HG03457 (cell line): Measurements from ENCODE around the gene LPIN1.

ENCODE experiments used
- ATAC-seq: cut with Tn5 transposase; IDR thresholded peaks from one replicate; pipeline ENCODE4 v1.9.1; 2021; ENCODE audit warnings: moderate number of reproducible peaks; ENCODE audit not compliant: unreplicated experiment

LPIN1 gene

DNA sequence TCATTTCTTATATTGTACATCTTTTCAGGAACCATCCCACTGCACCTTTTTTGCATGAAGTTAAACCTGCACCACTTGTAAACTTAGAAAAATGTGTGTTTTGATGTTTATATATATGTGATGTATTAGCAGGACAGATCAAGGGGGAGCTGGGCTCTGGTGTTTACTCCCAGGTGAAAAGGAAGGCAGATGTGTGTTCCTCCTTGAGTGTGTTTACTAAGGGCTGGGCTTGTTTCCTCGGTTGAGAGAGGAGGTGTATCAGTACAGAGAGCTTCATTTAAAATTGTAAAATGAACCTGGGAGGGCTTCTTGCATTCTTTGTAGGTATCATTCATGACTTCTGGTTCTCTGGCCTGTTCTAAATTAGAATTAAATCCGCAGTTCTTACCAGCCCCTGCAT is 14.8 kb downstream of the LPIN1 start:
- ATAC-seq, result no peak

- ATAC-seq, result no peak
These were observed 15.6 kb downstream of the LPIN1 start for GRCh38 chr2:11762031-11762430.

GRCh38 chr2:11762799-11763461 is 16.5 kb downstream of the LPIN1 start:
- no peak for ATAC-seq

GRCh38 chr2:11764359-11764758 is 17.9 kb downstream of the LPIN1 start:
- no peak for ATAC-seq

DNA sequence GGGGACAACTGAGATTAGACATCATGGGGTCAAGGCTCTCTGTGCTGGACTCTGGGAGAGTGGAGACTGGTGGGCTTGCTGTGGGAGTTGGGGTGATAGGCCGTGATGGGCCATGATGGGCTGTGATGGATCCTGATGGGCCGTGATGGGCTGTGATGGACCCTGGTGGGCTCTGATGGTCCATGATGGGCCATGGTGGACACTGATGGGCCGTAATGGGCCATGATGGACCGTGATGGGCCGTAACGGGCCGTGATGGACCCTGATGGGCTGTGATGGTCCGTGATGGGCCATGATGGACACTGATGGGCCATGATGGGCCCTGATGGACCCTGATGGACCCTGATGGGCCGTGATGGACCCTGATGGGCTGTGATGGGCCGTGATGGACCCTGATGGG is 18.5 kb downstream of the LPIN1 start:
- no peak for ATAC-seq

GRCh38 chr2:11765501-11765900 is 19.1 kb downstream of the LPIN1 start:
- no peak for ATAC-seq

- no peak for ATAC-seq
These were observed 19.6 kb downstream of the LPIN1 start for GRCh38 chr2:11766016-11766415.

DNA sequence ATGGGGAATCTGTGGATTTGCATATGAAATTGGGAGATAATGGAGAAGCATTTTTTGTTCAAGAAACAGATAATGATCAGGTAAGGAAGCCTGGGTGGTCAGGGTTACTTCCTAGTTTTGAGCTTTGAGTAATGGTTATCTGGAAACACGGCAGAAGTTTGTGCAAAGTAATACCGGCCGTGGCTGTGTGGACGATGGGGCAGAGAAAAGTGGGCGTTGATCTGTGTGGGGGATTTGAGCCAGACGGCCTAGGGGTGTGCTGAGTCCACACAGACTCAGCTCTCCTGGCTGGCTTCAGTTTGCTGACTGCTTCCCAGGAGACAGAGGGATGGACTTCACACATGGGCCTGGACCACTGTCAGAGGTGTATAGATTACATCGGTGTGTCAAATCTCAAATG is 21.3 kb downstream of the LPIN1 start:
- no peak for ATAC-seq

GRCh38 chr2:11768946-11769345 is 22.5 kb downstream of the LPIN1 start:
- ATAC-seq, result no peak

- ATAC-seq, result no peak
These were observed 23.1 kb downstream of the LPIN1 start for GRCh38 chr2:11769516-11769915.

GRCh38 chr2:11770531-11771188 is 24.2 kb downstream of the LPIN1 start:
- no peak for ATAC-seq

DNA sequence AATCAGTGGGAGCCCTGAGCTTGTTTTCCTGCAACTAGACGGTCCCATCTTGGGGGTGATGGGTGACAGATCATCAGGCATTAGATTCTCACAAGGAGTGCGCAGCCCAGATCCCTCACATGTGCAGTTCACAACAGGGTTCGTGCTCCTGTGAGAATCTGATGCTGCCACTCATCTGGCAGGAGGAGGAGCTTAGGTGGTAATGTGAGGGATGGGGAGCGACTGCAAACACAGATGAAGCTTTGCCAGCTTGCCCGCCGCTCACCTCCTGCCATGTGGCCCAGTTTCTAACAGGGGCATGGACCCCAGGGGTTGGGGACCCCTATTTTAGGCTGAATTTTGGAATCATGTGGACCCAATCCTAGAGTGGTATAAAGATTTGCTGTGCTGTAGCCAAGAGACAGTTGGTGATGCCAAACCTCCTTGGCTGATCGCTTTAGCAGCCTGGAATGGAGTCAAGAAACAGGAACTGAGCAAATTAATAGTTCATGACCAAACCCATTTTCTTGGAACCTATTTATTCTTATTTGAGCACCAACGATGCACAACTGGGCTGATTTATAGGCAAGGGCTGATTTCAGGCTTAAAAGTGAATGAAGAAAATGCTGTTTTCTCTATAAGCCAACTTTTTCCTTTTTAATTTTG is 25.7 kb downstream of the LPIN1 start:
- no peak for ATAC-seq

GRCh38 chr2:11773111-11773510 is 26.7 kb downstream of the LPIN1 start:
- no peak for ATAC-seq

DNA sequence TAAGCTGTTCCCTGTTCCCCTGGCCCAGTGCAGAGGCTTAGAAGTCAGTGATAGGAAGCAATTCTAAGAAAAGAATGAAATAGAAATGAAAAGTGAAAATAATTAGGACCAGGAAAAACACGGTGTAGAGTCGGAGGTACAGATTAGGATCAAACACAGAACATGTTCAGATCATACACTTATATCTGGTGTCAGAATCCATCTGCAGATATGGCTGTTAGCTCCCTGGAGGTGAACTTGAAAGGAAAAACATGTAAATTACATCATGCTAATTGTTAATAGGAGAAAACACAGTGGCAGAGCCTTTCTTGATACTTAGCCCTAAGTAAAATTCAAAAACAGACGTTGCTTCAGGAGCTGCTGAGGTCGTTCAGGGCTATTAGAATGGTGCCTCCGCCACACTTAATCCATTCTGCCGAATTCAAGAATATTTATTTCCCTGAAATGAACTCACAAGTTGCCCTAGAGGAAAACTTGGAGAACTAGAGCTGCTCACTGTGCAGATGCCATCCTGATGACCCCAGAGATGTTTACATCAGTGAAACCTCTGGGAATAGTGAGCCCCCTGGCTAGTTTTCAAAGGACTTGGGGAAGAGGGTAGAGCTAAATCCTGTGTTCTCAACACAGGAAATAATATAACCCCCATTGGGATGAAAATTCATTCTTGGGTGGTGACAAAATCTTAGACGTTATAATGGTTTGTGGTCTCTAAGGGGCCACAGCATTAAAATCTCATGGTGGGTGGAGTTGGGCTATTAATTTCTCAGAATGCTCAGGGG is 27.5 kb downstream of the LPIN1 start:
- no peak for ATAC-seq

DNA sequence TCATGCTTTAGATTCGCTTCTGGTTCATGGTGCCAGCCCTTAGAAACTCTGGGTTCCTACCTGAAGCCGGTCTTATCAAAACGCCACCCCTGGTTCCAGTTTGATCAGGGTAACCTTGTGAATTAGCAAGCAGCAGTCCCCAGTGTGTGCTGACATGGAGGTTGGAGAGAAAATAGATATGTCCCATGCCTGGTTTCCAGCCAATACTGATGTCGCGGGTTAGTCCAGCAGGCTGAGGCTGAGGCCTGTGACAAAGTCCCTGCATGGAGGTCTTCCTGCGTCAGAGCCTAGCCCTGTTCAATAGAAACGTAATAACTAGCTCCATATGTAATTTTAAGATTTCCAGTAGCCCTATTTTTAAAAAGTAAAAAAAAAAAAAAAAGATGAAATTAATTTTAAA is 28.2 kb downstream of the LPIN1 start:
- no peak for ATAC-seq

- peak; percentile 85 for ATAC-seq
These were observed 29.0 kb downstream of the LPIN1 start for GRCh38 chr2:11775384-11775783.

GRCh38 chr2:11777066-11777782 is 30.8 kb downstream of the LPIN1 start:
- no peak for ATAC-seq

GRCh38 chr2:11777886-11778415 is 31.5 kb downstream of the LPIN1 start:
- ATAC-seq, result no peak

DNA sequence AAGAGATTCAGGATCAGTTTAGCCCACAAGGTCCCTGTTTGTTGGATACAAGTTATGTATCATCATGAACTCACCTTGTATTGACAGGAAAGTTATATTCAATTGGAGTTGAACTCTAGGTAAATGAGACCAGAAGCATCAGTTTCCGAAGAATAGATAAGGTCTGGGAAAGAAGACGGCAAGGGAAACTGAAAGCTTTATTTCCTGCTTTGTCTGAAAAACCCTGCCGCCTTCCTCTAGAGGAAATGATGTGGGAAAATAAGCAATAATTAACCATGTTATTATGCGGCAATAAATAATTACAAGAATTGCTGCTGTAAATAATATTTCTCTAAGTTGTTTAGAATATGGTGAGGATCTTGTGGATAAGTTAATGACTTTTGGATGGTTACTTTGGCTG is 32.0 kb downstream of the LPIN1 start:
- no peak for ATAC-seq

GRCh38 chr2:11778923-11779757 is 32.7 kb downstream of the LPIN1 start:
- ATAC-seq, result peak; percentile 76
